CD4-positive, alpha-beta T cell treated with Interleukin-15 for 1 hour (primary cell): ENCODE results near the gene CD19.
"Not testable (repeated sequence)": the region's sequence is repeated elsewhere in the genome, so short reads cannot be mapped to it uniquely, and the experiment has no call there.

Experiments
- DNase-seq: peaks from one replicate; pipeline ENCODE4 v3.0.0-alpha.2; 2020

CD19 gene

DNA sequence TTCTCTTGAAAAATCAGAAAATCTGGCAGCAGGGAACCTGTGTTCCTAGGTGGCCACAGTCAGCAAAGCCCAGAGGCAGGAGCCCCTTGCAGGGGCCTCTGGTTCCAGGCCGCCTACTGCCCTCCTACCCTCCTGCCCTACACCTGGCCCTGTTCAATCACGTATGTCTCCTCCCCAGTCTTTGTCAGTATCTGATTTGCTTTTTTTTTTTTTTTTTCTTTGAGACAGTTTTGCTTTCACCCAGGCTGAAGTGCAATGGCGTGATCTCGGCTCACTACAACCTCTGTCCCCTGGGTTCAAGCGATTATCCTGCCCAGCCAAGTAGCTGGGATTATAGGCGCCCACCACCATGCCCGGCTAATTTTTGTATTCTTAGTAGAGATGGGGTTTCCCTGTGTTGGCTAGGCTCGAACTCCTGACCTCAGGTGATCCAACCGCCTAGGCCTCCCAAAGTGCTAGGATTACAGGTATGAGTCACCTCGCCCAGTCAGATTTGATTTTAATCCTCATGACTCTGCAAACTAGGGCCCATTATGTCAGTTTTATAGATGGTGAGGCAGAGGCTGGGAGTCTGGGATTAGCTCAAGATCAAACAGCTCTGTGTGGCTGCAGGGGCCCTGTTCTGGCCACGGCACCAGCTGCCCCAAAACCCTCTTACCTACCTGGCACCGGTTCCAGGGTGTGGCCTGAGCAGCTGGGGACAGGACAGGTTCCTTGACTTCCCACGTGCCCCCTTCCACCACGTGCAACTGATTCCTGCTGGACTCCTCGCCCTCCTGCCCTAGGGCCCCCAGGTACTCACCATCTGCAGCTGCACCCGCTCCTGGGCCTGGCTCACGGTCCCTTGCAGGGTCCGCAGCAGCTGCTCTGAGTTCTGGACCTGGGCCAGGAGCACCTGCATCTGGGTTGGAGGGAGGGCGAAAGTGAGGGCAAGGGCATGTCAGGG, 21.4 kb upstream of the CD19 start:
- DNase-seq = no peak

DNA sequence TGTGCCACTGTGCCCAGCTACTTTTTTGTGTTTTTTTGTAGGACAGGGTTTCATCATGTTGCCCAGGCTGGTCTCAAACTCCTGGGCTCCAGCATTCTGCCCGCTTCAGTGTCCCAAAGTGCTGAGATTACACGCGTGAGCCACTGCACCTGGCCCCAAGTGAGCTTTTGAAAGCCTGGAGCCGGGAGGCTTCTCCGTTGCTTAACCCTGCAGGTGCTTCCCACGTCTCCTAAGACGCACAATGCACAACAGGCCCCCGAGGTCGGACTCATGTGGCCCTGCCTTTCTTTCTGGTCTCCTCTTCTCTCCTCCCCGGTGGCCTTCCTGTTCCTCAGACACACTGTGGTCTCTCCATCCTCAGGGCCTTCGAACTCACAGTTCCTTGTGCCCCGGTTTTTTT, 19.2 kb upstream of the CD19 start:
- DNase-seq = no peak

DNA sequence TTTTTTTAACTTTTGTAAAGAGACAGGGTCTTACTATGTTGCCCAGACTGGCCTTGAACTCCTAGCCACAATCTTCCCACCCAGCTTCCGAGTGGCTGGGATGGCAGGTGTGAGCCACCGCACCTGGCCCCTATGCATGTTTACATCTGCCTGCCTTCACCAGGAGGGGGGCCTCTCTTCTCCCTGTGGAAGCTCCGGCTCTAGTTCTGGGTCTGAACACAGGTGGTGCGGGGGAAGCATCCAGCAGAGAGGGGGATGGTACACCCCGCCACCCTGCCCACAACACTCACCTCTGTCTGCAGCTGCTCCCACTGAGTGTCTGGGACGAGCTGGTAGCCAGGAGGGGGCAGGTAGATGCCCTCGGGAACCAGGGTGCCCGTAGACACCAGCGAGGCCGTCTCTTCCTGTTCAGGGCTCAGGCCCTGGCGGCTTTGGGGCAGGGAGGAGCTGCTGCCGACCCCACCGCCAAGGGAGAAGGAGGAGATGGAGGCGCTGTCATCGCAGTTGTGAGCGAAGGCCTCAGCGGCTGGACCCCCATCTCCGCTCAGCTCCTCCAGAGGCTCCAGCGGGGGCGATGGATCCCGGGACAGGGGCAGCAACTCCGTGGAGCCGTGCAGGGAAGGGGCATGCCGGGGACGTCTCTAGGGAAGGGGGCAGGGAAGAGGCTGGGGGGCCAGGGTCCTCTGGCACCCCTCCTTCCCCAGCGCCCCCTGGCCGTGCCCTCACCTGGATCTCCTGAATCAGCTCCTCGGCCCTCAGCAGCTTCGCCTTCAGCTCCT, 17.6 kb upstream of the CD19 start:
- DNase-seq = no peak

DNA sequence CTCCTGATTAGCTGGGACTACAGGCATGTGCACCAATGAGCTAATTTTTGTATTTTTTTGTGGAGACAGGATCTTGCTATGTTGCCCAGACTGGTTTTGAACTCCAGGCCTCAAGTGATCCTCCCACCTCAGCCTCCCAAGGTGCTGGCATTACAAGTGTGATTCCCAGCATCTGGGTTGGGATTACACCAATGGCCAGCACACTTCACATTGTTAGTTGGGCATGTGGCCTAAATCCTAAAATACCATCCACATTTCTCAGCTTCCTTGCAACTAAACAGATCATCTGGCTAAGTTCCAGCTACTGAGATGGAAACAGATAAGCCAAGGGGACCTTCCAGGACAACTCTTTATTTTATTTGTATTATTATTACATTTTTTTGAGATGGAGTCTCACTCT, 16.6 kb upstream of the CD19 start:
- no peak for DNase-seq

DNA sequence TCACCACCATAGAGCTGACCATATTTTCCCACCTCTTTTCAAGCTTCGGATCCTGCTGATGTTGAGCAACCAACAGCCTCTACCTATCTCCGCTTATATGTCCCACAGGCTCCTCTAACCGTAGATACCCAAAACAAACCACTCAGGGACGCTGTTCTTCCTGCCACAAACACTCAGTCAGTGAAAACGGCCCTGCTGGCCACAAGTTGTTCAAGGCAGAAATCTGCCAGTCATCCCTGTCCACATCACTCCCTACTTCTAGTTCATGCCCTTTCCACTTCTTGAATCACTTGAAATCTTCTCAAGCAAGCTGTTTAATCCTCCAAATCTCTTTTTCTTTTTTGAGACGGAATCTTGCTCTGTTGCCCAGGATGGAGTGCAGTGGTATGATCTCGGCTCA, 14.7 kb upstream of the CD19 start:
- DNase-seq = no peak

DNA sequence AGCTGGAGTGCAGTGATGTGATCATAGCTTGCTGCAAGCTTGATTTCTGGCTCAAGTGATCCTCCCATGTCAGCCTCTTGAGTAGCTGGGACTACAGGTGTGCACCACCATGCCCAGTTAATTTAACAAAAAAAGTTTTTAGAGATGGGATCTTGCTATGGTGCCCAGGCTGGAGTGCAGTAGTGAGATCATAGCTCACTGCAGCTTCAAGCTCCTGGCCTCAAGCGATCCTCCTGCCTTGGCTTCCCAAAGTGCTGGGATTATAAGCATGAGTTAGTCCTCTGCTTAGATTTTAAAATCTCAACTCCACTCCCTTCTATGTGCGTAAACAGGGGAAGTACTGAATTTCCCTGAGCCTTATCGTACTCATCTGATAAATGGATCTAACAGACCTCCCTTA, 13.1 kb upstream of the CD19 start:
- DNase-seq = no peak

DNA sequence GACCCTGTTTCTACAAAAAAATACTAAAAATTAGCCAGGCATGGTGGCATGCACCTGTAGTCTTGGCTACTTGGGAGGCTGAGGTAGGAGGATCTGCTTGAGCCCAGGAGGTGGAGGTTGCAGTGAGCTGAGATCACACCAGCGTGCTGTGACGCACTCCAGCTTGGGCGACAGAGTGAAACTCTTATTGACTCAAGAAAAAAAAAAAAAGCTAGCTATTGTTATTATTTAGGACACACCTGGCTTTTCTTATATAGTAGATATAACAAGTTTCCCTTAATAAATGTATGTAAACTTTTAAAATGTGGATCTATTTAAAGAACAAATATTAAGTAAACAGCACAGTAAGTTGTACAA, 8.6 kb upstream of the CD19 start:
- DNase-seq = no peak

DNA sequence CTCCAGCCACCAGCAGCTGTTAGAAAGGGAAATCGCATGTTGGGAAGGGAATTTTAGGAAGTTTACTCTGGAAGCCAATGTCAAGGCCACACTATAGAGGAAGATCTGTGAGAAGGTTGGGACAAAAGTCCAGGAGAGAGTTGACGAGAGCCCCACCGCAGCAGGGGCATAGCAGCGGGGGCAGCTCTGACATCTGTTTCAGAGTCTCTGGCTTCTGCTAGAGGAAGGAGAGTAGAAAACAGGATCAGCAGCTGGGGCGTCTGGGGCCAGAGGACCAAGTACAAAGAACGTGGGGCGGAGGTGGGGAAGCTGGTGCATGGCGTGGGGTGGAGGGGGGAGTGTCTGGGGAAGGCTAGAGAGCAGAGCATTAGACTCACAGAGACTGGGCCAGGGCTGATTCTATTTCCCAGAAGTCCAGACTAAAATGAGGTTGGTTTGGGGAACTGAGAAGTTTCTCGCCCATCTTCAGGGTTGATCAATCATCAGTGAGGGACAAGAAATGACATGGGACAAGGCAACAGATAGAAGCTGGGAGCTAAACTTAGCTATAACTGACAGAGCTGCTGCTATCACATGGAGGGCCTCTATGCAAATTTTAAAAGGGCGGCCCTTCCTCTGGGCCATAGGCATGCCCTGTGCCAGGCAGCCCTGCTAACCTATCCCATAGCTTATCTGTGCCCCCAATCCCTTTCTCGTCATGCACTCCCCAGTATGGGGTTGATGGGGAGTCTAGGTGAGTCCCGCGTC, 7.9 kb upstream of the CD19 start:
- DNase-seq = peak; percentile 65

DNA sequence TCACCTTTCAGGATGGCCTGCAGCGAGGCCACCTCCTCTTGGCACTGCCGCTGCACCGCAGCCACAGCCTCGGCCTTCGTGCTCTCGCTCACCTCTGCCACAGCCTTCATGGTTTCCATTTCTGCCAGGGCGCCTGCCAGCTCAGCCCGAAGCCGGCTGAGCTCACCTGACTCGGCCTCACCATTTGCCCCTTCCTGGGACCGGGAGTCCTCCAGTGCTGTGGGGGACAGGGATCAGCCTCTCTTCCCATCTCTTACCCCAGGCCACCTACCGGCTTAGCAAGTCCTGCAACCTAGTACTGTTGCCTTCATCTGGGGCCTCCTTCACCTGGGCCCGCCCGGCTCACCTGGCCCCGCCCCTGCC, 7.4 kb upstream of the CD19 start:
- no peak for DNase-seq

DNA sequence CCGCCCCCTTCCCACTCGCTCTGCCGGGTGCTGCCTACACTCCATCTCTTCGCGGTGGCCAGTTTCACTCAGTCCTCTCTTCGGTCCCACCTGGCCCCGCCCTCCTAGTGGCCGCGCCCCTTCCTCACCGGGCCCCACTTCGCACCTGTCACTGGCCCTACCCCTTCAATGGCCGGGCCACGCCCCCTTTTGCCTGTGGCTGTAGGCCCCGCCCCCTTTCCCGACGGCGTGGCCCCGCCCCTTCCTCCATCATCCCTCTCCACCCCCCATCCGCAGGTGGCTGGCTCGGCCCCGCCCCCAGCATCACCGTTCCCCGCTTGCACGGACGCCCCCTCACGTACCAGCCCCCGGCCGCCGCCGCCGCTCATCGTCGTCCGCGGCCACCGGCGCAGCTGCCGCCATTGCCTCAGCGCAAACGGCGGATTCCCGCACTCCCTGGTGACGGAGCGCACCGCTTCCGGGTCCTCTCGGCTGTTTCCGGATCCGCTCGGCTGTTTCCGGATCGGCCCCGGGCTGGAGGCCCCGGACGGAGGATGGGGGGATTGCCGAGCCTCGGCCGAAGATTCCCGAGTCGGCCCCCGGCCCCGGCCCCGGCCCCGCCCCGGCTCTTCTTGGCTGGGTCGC, 6.9 kb upstream of the CD19 start, which contains the start of gene RABEP2:
Gene RABEP2, minus strand, starts transcription at position 477 of the 624 bp plus-strand sequence. Its CDS starts 75 bp downstream, at position 402.
- DNase-seq = peak; percentile 95

DNA sequence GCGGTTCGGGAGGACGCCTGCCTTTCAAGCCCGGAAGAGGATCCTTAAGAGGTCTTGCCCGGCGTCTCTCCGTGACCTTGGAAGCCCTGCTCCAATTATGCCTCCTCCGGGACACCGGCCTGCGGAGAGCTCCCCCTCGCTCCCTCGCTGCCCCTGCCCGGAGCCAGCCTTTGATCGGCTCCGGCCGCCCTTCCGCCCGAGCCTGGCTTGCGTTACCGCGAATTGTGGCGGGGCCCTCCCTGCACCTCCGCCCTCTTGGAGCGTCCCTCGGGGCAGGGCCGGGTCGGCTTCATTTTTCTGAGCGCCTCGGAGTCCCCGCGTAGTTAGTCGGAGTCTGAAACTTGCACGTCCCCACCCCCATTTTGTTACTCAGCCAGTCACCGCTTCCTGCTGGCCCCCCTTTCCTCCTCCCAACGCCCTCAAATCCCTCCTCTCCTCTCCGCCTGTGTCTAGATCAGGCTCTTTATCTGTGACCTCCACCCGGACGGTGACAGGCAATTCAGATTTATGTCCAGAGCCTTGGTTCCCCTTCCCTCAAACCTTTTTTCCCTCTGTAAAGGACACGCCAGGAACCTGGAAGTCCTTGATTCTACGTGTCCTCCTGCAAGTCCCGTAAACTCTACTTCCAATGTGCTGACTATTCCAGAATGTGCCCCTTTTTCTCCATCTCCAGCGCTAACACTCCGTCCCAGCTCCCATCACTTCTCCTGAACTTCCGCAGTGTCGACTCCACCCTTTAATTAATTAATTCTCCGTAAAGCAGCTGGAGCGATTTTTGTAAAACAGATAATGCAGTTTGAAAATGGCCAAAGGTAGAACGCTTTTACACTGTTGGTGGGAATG, 6.2 kb upstream of the CD19 start:
- peak; percentile 86 for DNase-seq

DNA sequence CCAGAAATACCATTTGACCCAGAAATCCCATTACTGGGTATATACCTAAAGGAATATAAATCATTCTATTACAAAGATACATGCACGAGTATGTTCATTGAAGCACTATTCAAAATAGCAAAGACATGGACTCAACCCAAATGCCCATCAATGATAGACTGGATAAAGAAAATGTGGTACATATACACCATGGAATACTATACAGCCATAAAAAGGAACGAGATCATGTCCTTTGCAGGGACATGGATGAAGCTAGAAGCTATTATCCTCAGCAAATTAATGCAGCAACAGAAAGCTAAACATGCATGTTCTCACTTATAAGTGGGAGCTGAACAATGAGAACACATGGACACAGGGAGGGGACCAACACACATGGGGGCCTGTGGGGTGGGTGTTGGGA, 5.5 kb upstream of the CD19 start:
- DNase-seq = not testable (repeated sequence)

DNA sequence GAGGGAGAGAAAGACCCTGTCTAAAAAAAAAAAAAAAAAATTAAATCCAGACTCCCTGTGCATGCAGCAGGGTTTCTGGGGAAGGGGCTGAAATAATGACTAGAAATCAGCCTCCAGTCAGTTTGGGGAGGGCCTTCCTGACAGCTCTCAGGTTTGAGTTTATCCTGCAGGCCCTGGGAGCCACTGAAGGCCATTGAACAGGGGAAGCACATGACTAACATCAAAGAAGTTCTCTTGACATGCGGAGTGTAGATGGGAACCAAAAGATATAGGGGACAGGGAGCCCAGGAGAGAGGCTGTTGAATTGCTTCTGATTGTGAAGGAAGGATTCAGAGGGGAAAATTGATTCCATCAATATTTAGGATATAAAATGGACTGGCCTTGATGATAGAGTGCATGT, 4.0 kb upstream of the CD19 start:
- DNase-seq = no peak

DNA sequence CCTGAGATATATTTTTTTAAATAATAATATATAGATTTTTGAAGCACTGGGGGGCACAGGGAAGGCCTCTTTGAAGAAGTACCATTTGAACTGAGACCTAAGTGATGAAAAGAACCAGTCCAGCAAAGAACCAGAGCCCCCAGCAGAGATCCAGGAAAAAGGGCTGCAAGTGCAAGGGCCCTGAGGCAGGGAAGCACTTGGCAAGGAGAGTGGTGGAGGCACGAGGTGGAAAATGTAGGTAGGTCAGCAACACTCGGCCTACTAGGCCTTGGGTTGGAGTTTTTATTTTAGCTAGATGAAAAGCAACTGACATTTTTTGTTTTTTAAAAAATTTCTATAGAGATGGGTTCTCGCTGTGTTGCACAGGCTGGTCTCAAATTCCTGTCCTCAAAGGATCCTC, 1.6 kb upstream of the CD19 start:
- no peak for DNase-seq

DNA sequence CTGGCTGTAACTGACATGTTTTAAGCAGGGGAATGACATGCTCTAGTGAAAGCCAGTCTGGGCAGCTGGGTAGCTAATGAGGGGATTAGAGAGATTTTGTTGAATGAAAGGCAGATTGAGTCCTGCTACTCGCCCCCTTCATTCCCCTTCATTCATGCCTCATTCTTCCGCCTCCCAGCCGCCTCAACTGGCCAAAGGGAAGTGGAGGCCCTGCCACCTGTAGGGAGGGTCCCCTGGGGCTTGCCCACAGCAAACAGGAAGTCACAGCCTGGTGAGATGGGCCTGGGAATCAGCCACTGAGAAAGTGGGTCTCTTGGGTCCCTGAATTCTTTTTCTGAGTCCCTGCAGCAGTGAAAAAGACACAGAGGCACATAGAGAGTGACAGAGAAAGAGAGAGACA, 1.1 kb upstream of the CD19 start:
- DNase-seq = peak; percentile 60

DNA sequence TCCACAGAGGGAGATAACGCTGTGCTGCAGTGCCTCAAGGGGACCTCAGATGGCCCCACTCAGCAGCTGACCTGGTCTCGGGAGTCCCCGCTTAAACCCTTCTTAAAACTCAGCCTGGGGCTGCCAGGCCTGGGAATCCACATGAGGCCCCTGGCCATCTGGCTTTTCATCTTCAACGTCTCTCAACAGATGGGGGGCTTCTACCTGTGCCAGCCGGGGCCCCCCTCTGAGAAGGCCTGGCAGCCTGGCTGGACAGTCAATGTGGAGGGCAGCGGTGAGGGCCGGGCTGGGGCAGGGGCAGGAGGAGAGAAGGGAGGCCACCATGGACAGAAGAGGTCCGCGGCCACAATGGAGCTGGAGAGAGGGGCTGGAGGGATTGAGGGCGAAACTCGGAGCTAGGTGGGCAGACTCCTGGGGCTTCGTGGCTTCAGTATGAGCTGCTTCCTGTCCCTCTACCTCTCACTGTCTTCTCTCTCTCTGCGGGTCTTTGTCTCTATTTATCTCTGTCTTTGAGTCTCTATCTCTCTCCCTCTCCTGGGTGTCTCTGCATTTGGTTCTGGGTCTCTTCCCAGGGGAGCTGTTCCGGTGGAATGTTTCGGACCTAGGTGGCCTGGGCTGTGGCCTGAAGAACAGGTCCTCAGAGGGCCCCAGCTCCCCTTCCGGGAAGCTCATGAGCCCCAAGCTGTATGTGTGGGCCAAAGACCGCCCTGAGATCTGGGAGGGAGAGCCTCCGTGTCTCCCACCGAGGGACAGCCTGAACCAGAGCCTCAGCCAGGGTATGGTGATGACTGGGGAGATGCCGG, 769 bp downstream of the CD19 start:
- no peak for DNase-seq

DNA sequence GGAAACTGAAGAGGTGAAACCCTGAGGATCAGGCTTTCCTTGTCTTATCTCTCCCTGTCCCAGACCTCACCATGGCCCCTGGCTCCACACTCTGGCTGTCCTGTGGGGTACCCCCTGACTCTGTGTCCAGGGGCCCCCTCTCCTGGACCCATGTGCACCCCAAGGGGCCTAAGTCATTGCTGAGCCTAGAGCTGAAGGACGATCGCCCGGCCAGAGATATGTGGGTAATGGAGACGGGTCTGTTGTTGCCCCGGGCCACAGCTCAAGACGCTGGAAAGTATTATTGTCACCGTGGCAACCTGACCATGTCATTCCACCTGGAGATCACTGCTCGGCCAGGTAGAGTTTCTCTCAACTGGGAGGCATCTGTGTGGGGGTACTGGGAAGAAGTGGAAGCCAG, 1.4 kb downstream of the CD19 start:
- no peak for DNase-seq

DNA sequence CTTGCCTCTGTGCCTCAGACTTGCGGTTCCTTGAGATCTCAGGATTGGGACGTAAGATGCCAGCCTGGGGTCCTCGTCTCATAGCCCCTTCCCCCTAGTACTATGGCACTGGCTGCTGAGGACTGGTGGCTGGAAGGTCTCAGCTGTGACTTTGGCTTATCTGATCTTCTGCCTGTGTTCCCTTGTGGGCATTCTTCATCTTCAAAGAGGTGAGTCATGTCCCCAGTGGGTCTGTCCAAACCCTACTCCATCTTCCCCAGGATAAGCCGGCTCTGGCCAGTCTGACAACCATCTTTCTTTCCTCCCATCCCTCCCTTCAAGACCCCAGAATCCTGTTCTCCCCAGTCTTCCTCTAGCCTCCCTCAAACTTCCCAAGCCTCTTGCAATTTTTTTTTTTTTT, 3.6 kb downstream of the CD19 start:
- no peak for DNase-seq

DNA sequence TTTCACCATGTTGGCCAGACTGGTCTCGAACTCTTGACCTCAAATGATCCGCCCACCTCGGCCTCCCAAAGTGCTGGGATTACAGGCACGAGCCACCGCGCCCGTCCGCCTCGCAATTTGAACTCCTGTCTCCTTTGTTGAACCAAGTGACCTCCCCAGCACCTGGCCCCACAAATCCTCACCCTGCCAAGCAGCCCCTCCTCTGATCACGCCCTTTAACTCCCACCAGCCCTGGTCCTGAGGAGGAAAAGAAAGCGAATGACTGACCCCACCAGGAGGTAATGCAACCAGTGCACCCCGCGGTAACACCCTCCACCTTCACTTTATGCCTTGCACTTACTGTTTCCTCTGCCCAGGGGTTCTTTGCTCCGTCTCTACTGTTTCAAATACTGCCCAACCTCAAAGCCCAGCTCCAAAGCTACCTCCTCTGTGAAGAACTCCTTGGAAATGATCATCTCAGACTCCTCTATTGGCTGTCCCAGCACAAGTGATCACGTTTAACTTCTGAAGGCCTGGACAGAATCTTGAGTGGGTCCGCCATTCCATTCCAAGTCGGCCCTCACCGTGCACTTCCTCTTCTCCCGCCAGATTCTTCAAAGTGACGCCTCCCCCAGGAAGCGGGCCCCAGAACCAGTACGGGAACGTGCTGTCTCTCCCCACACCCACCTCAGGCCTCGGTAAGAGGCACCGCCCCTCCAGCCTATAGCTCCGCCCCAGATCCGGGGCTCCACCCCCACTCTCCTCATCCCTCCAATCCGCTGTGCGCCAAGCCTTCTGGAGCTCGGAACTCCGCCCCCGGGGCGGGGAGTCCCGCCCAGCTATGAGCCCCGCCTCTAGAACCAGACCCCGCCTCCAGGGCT, 4.4 kb downstream of the CD19 start:
- DNase-seq = peak; percentile 89

DNA sequence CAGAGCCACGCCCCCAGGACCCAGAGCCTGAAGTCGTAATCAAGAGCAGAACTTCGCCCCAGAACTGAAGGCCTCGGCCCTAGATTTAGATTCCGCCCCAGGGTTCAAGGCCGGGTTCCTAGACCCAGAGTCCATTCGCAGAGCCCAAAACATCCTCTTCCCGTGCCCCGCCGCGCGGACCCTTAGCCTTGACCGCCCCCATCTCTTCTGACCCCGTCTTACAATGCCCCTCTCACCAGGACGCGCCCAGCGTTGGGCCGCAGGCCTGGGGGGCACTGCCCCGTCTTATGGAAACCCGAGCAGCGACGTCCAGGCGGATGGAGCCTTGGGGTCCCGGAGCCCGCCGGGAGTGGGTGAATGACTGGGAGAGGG, 5.0 kb downstream of the CD19 start:
- no peak for DNase-seq
